Suprapubic skin (tissue), 3 donors: ENCODE results near the gene PDCD7.

Experiments used
- CTCF ChIP-seq, 2 donors: fragments of 200-600 bp in 1 of 2; fragments of 450-650 bp in 1 of 2; sonication (generic) in 1 of 2; IDR thresholded peaks; one replicate each; pipeline ENCODE4 v1.5.1; 2016 to 2019; ENCODE audit warnings: antibody characterized with exemption in 2 of 2, mild to moderate bottlenecking in 1 of 2, moderate library complexity in 1 of 2
- POLR2A ChIP-seq, 2 donors: fragments of 450-650 bp; IDR thresholded peaks; one replicate each; pipeline ENCODE4 v1.6.1; 2017; ENCODE audit warnings: antibody characterized with exemption in 2 of 2, mild to moderate bottlenecking in 2 of 2, moderate library complexity in 2 of 2

GRCh38 chr15:65086680-65087111 is 46.9 kb downstream of the PDCD7 start:
- TF ChIP-seq POLR2A (IDR thresholded peaks at IDR 0.05) (no peak), CTCF (IDR thresholded peaks at IDR 0.05) (no peak)
